ENCODE measurements around the gene CCSAP.

- TF ChIP-seq CTCF (IDR thresholded peaks at IDR 0.05) = no peak
- no peak for TF ChIP-seq POLR2A (IDR thresholded peaks at IDR 0.05)
Measured at GRCh38 chr1:229305392-229305791, 37.5 kb downstream of the CCSAP start.

Measured in Peyer's patch (tissue), 4 donors.